IMR-90 (cell line): ENCODE results near the gene NHEJ1. TPM values are rescaled to one million over a fixed set of nuclear protein-coding genes. Genes with fewer than 3 reads are reported as not detected.

Experiments used
- ATAC-seq: fragments of 200-7000 bp; cut with Tn5 transposase; 2 replicates; pipeline ENCODE4 v1.9.1; 2020; ENCODE audit warnings: low read depth, mild to moderate bottlenecking, moderate library complexity
- BruUV-seq: library from RNA; stranded (reverse); fragments of 400-500 nt; replicated peaks from 2 replicates; lab custom pipeline; 2021; lab: Mats Ljungman, UMichigan
- CTCF ChIA-PET: fragments of 300-600 bp; formaldehyde crosslinking; extraction: SDS; loops from one replicate; lab custom pipeline; 2021; ENCODE audit warnings: antibody characterized with exemption; lab: Yijun Ruan, JAX
- POLR2A ChIA-PET: fragments of 300-600 bp; sonication (Branson Sonifier 250); formaldehyde crosslinking; loops from one replicate; lab custom pipeline; 2022; ENCODE audit warnings: antibody characterized with exemption; ENCODE audit not compliant: unreplicated experiment; lab: Charles Lee
- DNase-seq: peaks from one replicate; pipeline ENCODE4 v3.0.0; 2013
- H2AFZ ChIP-seq: replicated peaks from 2 replicates; pipeline ENCODE3; 2013; ENCODE audit warnings: low read length, mild to moderate bottlenecking; ENCODE audit not compliant: poor library complexity
- H2AK5ac ChIP-seq: 2 replicates; pipeline ENCODE4 v1.6.1; 2013; ENCODE audit warnings: low read depth, low read length, inconsistent platforms
- H2AK9ac ChIP-seq: replicated peaks from 2 replicates; pipeline ENCODE3; 2013; ENCODE audit warnings: mild to moderate bottlenecking, low read depth, low read length, moderate library complexity; ENCODE audit not compliant: poor library complexity
- H2BK120ac ChIP-seq: 2 replicates; pipeline ENCODE4 v1.6.1; 2013; ENCODE audit warnings: low read depth, low read length, inconsistent platforms
- H2BK15ac ChIP-seq: 3 replicates; pipeline ENCODE4 v1.6.1; 2013; ENCODE audit warnings: low read depth, low read length, inconsistent platforms
- H2BK20ac ChIP-seq: 2 replicates; pipeline ENCODE4 v1.6.1; 2013; ENCODE audit warnings: low read depth, mild to moderate bottlenecking, inconsistent platforms, low read length, moderate library complexity
- H2BK5ac ChIP-seq: 2 replicates; pipeline ENCODE4 v1.6.1; 2013; ENCODE audit warnings: mild to moderate bottlenecking, low read depth, low read length, inconsistent platforms; ENCODE audit not compliant: poor library complexity, severe bottlenecking
- H3K14ac ChIP-seq: replicated peaks from 2 replicates; pipeline ENCODE4 v1.6.1; 2013; ENCODE audit warnings: low read depth, low read length, inconsistent platforms
- H3K18ac ChIP-seq: 2 replicates; pipeline ENCODE4 v1.6.1; 2013; ENCODE audit warnings: low read depth, low read length, control low read depth
- H3K23ac ChIP-seq: 2 replicates; pipeline ENCODE4 v1.6.1; 2013; ENCODE audit warnings: low read depth, low read length, inconsistent platforms
- H3K27ac ChIP-seq: 2 replicates; pipeline ENCODE4 v1.5.1; 2013; ENCODE audit warnings: mild to moderate bottlenecking, control low read depth, low read length; ENCODE audit not compliant: insufficient read depth
- H3K27me3 ChIP-seq: 2 replicates; pipeline ENCODE4 v1.6.1; 2013; ENCODE audit warnings: low read length; ENCODE audit not compliant: control insufficient read depth, insufficient read depth
- H3K36me3 ChIP-seq: 2 replicates; pipeline ENCODE4 v1.6.1; 2013; ENCODE audit warnings: low read length, mixed read lengths; ENCODE audit not compliant: control insufficient read depth, insufficient read depth
- H3K4ac ChIP-seq: 2 replicates; pipeline ENCODE4 v1.6.1; 2013; ENCODE audit warnings: low read depth, low read length, inconsistent platforms
- H3K4me1 ChIP-seq: 2 replicates; pipeline ENCODE4 v1.6.1; 2013; ENCODE audit warnings: low read length, mixed read lengths; ENCODE audit not compliant: control insufficient read depth, insufficient read depth
- H3K4me2 ChIP-seq: 2 replicates; pipeline ENCODE4 v1.6.1; 2013; ENCODE audit warnings: low read depth, mild to moderate bottlenecking, control low read depth, low read length, moderate library complexity
- H3K4me3 ChIP-seq: 2 replicates; pipeline ENCODE4 v1.5.1; 2013; ENCODE audit warnings: low read depth, mild to moderate bottlenecking, control low read depth, low read length, moderate library complexity; ENCODE audit not compliant: insufficient read depth
- H3K56ac ChIP-seq: 2 replicates; pipeline ENCODE4 v1.6.1; 2013; ENCODE audit warnings: low read length, inconsistent platforms; ENCODE audit not compliant: insufficient read depth; ENCODE audit errors: extremely low read depth
- H3K79me1 ChIP-seq, 2 experiments: 2 replicates each; pipeline ENCODE4 v1.6.1; 2013; ENCODE audit warnings: low read length in 2 of 2, inconsistent platforms in 1 of 2, low read depth in 1 of 2
- H3K9ac ChIP-seq: 2 replicates; pipeline ENCODE4 v1.6.1; 2013; ENCODE audit warnings: low read depth, low read length, control low read depth
- H3K9me1 ChIP-seq: 2 replicates; pipeline ENCODE4 v1.6.1; 2013; ENCODE audit warnings: low read length, inconsistent platforms; ENCODE audit not compliant: insufficient read depth
- H3K9me3 ChIP-seq: 2 replicates; pipeline ENCODE4 v1.6.1; 2013; ENCODE audit warnings: low read length; ENCODE audit not compliant: control insufficient read depth, insufficient read depth
- H4K20me1 ChIP-seq: 2 replicates; pipeline ENCODE4 v1.6.1; 2013; ENCODE audit warnings: low read length, inconsistent platforms; ENCODE audit not compliant: insufficient read depth
- H4K5ac ChIP-seq: 2 replicates; pipeline ENCODE4 v1.6.1; 2013; ENCODE audit warnings: mild to moderate bottlenecking, low read depth, low read length, control low read depth
- H4K8ac ChIP-seq, 2 experiments: 2 replicates each; pipeline ENCODE4 v1.6.1; 2013; ENCODE audit warnings: low read depth in 2 of 2, low read length in 2 of 2, control low read depth in 1 of 2, inconsistent platforms in 1 of 2
- H4K91ac ChIP-seq: 2 replicates; pipeline ENCODE4 v1.6.1; 2013; ENCODE audit warnings: low read depth, low read length, inconsistent platforms; ENCODE audit not compliant: insufficient read depth
- BHLHE40 ChIP-seq: fragments of 150-350 bp; IDR thresholded peaks from 2 replicates; pipeline ENCODE4 v1.6.1; 2016; ENCODE audit warnings: mild to moderate bottlenecking, low read depth, low read length
- CHD1 ChIP-seq: IDR thresholded peaks from 2 replicates; pipeline ENCODE4 v1.6.1; 2012; ENCODE audit warnings: low read depth, low read length, improper control_type of control experiment
- CTCF ChIP-seq: conservative IDR thresholded peaks from 2 replicates; pipeline ENCODE4 v1.5.1; 2012; ENCODE audit warnings: mild to moderate bottlenecking, low read depth, low read length, improper control_type of control experiment
- ELK1 ChIP-seq: fragments of 150-350 bp; IDR thresholded peaks from 2 replicates; pipeline ENCODE4 v1.6.1; 2016; ENCODE audit warnings: low read depth, mild to moderate bottlenecking, low read length, moderate library complexity, borderline replicate concordance
- MAFK ChIP-seq: IDR thresholded peaks from 2 replicates; pipeline ENCODE4 v1.6.1; 2012; ENCODE audit warnings: low read depth, low read length, improper control_type of control experiment
- MAZ ChIP-seq: IDR thresholded peaks from 2 replicates; pipeline ENCODE4 v1.6.1; 2012; ENCODE audit warnings: low read depth, mild to moderate bottlenecking, low read length, improper control_type of control experiment, moderate library complexity, borderline replicate concordance
- MXI1 ChIP-seq: IDR thresholded peaks from 2 replicates; pipeline ENCODE4 v1.6.1; 2012; ENCODE audit warnings: low read depth, mild to moderate bottlenecking, low read length, moderate library complexity, borderline replicate concordance
- RAD21 ChIP-seq: IDR thresholded peaks from 2 replicates; pipeline ENCODE4 v1.6.1; 2012; ENCODE audit warnings: low read length, improper control_type of control experiment
- USF2 ChIP-seq: fragments of 150-350 bp; IDR thresholded peaks from 2 replicates; pipeline ENCODE4 v1.6.1; 2017; ENCODE audit warnings: mild to moderate bottlenecking, antibody characterized with exemption, low read length, low read depth
- WGBS, 2 experiments: methylation state at CpG; one replicate each; pipeline versions ENCODE4 v1.1.5 to v1.1.7; 2013; ENCODE audit warnings: missing lambda C conversion rate in 2 of 2; ENCODE audit not compliant: insufficient read length in 1 of 2; ENCODE audit errors: extremely low coverage in 2 of 2; 5-methylcytosine and 5-hydroxymethylcytosine counted together
- dilution Hi-C: fragments of 300-500 bp; cut with HindIII; formaldehyde crosslinking; loops from one replicate; pipeline ENCODE4 v1.14.3; 2018; ENCODE audit warnings: low sequenced_read_pairs; ENCODE audit not compliant: unreplicated experiment
- in situ Hi-C: fragments of 300-500 bp; cut with MboI; formaldehyde crosslinking; loops from 3 replicates; pipeline ENCODE4 v1.14.3; 2019; ENCODE audit warnings: low sequenced_read_pairs, inconsistent platforms, mixed read lengths
- intact Hi-C: fragments of 100-400 bp; cut with micrococcal nuclease; formaldehyde crosslinking; loops from 2 replicates; pipeline ENCODE4 v1.10.0; 2022
- polyA plus RNA-seq, 3 experiments: library from polyadenylated mRNA; depleted of rRNA; stranded (reverse); fragments of >200 nt; gene quantifications; 2 replicates each; pipeline ENCODE4 v1.2.3, GENCODE V29; 2012; ENCODE audit warnings: low replicate concordance in 1 of 3
- total RNA-seq: library from RNA; depleted of rRNA; stranded (reverse); fragments of >200 nt; gene quantifications from 2 replicates; pipeline ENCODE4 v1.2.3, GENCODE V29; 2012

NHEJ1 gene
- total and polyA plus RNA-seq, 2 of the 4 experiments (the other 2 are of a cell fraction): 12.5 to 23.1 TPM

- Histone ChIP-seq H2BK15ac (no peak overlapping the region), H2BK120ac (no peak overlapping the region), H4K91ac (peak overlapping the region; percentile 52), H2AFZ (peak overlapping the region; percentile 100), H4K20me1 (peaks cover 14% of the 10 kb centered on the region; the same call in 1 of the 2 replicates), H3K4ac (peak overlapping the region; percentile 92), H3K79me1 (peaks cover 32 to 55% of the 10 kb centered on the region in 2 experiments), H3K4me3 (peak overlapping the region; percentile 64), H4K5ac (peak overlapping the region; percentile 49; the same call in 1 of the 2 replicates), H2AK5ac (peak overlapping the region; percentile 97), H4K8ac (peak overlapping the region in 1 of 2 experiments; percentile 58; a peak in 2 of 4 replicates), H3K23ac (peak overlapping the region; percentile 54), H2BK20ac (no peak overlapping the region), H3K9me1 (0 out of 2 replicates have a peak, but pooled peaks cover 2% of the 10 kb centered on the region), H3K27me3 (no peaks in the 10 kb centered on the region), H3K9me3 (no peaks in the 10 kb centered on the region), H2BK5ac (peak overlapping the region; percentile 87), H3K4me2 (peak overlapping the region; percentile 99), H3K9ac (peak overlapping the region; percentile 96), H3K27ac (peak overlapping the region; percentile 84), H3K56ac (peak overlapping the region; percentile 36), H3K14ac (peak overlapping the region; percentile 75), H2AK9ac (peak overlapping the region; percentile 100), H3K4me1 (0 out of 2 replicates have a peak, but pooled peaks cover 6% of the 10 kb centered on the region), H3K36me3 (peaks cover 48% of the 10 kb centered on the region), H3K18ac (no peak overlapping the region)
- ChIA-PET CTCF (no interaction called here), POLR2A (no interaction called here)
- intact Hi-C loops (loop anchor here (5.0 kb wide), 2 partner anchors 99 to 209 kb away; partner anchors contain the start of genes DNAJB2 and DNPEP), in situ Hi-C loops (no loop called here), dilution Hi-C loops (no loop called here)
- ATAC-seq: peak; percentile 27
- WGBS, 2 experiments: 0% methylated on average over 6 of the region's 45 CpGs; no CpG with 5 or more reads in 1 of the 2 experiments
- no TSS peak for BruUV-seq
- DNase-seq: peak; percentile 15
- TF ChIP-seq USF2 (no peak), CHD1 (no peak), ELK1 (no peak), MAZ (no peak), MAFK (no peak), CTCF (no peak), BHLHE40 (no peak), RAD21 (no peak), MXI1 (no peak)
Observed at GRCh38 chr2:219178377-219179175, 18.0 kb upstream of the NHEJ1 start.
